ENCODE results near the gene DHX34.

The DHX34 gene

DNA sequence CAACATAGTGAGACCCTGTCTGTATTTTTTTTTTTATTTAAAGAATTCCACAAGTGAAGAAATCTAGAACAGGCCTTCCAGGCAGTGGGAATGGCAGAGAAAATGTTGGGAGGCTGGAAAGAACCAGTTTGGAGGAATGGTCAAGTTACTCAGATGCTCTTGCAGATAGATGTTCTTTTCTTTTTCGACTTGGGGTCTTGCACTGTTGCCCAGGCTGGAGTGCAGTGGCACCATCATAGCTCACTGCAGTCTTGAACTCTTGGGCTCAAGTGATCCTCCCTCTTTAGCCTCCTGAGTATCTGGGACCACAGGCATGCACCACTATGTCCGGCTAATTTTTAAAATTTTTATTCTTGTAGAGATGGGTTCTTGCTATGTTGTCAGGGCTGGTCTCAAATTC is 38.8 kb upstream of the DHX34 start:
- TF ChIP-seq, protein P1, sequence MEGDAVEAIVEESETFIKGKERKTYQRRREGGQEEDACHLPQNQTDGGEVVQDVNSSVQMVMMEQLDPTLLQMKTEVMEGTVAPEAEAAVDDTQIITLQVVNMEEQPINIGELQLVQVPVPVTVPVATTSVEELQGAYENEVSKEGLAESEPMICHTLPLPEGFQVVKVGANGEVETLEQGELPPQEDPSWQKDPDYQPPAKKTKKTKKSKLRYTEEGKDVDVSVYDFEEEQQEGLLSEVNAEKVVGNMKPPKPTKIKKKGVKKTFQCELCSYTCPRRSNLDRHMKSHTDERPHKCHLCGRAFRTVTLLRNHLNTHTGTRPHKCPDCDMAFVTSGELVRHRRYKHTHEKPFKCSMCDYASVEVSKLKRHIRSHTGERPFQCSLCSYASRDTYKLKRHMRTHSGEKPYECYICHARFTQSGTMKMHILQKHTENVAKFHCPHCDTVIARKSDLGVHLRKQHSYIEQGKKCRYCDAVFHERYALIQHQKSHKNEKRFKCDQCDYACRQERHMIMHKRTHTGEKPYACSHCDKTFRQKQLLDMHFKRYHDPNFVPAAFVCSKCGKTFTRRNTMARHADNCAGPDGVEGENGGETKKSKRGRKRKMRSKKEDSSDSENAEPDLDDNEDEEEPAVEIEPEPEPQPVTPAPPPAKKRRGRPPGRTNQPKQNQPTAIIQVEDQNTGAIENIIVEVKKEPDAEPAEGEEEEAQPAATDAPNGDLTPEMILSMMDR (IDR thresholded peaks at IDR 0.05; ENCODE audit: insufficient read depth, low read length, poor library complexity, severe bottlenecking), result no peak
- no peak for TF ChIP-seq EZH2phosphoT487 (conservative IDR thresholded peaks at IDR 0.05; ENCODE audit: low read length)
- Histone ChIP-seq H3K79me2 (ENCODE audit: insufficient read depth, low read length) (no peaks in the 10 kb centered on the region), H3K27ac (ENCODE audit: low read depth, low read length) (no peak overlapping the region), H4K20me1 (ENCODE audit: low read depth, low read length) (no peaks in the 10 kb centered on the region), H3K9me2 (replicated peaks; ENCODE audit: insufficient read depth, low read length) (no peaks in the 10 kb centered on the region), H3F3A (ENCODE audit: insufficient read depth) (no peaks in the 10 kb centered on the region), H2AFZ (ENCODE audit: low read depth, low read length, severe bottlenecking) (no peak overlapping the region), H3K9me3 (ENCODE audit: insufficient read depth, low read length) (no peaks in the 10 kb centered on the region), H3K9ac (ENCODE audit: low read length) (no peak overlapping the region), H3K4me2 (ENCODE audit: low read depth, low read length, poor library complexity, severe bottlenecking) (no peak overlapping the region), H3K36me3 (ENCODE audit: low read length) (no peaks in the 10 kb centered on the region), H3K4me3 (ENCODE audit: insufficient read depth, low read length, poor library complexity, severe bottlenecking) (no peak overlapping the region), H3K27me3 (ENCODE audit: low read length) (0 out of 2 replicates have a peak, but pooled peaks cover 3% of the 10 kb centered on the region)

DNA sequence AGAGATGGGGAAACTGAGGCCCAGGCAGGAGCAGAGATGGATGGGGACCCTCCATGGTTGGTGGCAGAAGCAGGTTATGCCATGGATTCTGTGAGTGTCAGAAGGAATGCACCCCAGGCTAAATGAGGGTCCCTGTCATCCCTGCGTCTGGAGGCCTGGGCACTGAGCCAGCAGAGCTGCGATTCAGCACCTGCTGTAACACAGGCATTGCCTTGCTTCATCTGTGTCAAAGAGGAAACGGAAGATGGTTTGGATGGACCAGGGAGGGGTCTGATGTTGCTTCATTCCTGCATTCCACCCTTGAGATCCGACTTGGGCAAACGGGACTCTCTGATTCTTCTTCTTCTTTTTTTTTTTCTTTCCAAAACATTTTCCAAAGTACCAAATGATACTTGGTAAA is 38.3 kb upstream of the DHX34 start:
- no peak overlapping the region for H3K27ac ChIP-seq (ENCODE audit: low read depth, low read length)
- no peaks in the 10 kb centered on the region for H3K9me2 ChIP-seq (replicated peaks; ENCODE audit: insufficient read depth, low read length)
- no peaks in the 10 kb centered on the region for H3F3A ChIP-seq (ENCODE audit: insufficient read depth)
- H2AFZ ChIP-seq (ENCODE audit: low read depth, low read length, severe bottlenecking), result no peak overlapping the region
- H4K20me1 ChIP-seq (ENCODE audit: low read depth, low read length), result no peaks in the 10 kb centered on the region
- H3K9ac ChIP-seq (ENCODE audit: low read length), result no peak overlapping the region
- no peaks in the 10 kb centered on the region for H3K79me2 ChIP-seq (ENCODE audit: insufficient read depth, low read length)
- no peak overlapping the region for H3K4me2 ChIP-seq (ENCODE audit: low read depth, low read length, poor library complexity, severe bottlenecking)
- no peaks in the 10 kb centered on the region for H3K36me3 ChIP-seq (ENCODE audit: low read length)
- H3K9me3 ChIP-seq (ENCODE audit: insufficient read depth, low read length), result no peaks in the 10 kb centered on the region
- H3K4me3 ChIP-seq (ENCODE audit: insufficient read depth, low read length, poor library complexity, severe bottlenecking), result no peak overlapping the region
- 0 out of 2 replicates have a peak, but pooled peaks cover 3% of the 10 kb centered on the region for H3K27me3 ChIP-seq (ENCODE audit: low read length)
- TF ChIP-seq, protein P1 (IDR thresholded peaks at IDR 0.05; ENCODE audit: insufficient read depth, low read length, poor library complexity, severe bottlenecking), result no peak

GRCh38 chr19:47312366-47313006 is 36.6 kb upstream of the DHX34 start:
- H3K79me2 ChIP-seq (ENCODE audit: insufficient read depth, low read length), result no peaks in the 10 kb centered on the region
- TF ChIP-seq, protein P1 (IDR thresholded peaks at IDR 0.05; ENCODE audit: insufficient read depth, low read length, poor library complexity, severe bottlenecking), result no peak
- TF ChIP-seq EZH2phosphoT487 (conservative IDR thresholded peaks at IDR 0.05; ENCODE audit: low read length), result no peak
- no peaks in the 10 kb centered on the region for H4K20me1 ChIP-seq (ENCODE audit: low read depth, low read length)
- H3K4me3 ChIP-seq (ENCODE audit: insufficient read depth, low read length, poor library complexity, severe bottlenecking), result no peak overlapping the region
- no peak overlapping the region for H3K27ac ChIP-seq (ENCODE audit: low read depth, low read length)
- no peak overlapping the region for H3K4me2 ChIP-seq (ENCODE audit: low read depth, low read length, poor library complexity, severe bottlenecking)
- no peaks in the 10 kb centered on the region for H3K9me3 ChIP-seq (ENCODE audit: insufficient read depth, low read length)
- H3K36me3 ChIP-seq (ENCODE audit: low read length), result no peaks in the 10 kb centered on the region
- H3F3A ChIP-seq (ENCODE audit: insufficient read depth), result no peaks in the 10 kb centered on the region
- no peak overlapping the region for H2AFZ ChIP-seq (ENCODE audit: low read depth, low read length, severe bottlenecking)
- H3K9me2 ChIP-seq (replicated peaks; ENCODE audit: insufficient read depth, low read length), result no peaks in the 10 kb centered on the region
- H3K27me3 ChIP-seq (ENCODE audit: low read length), result 0 out of 2 replicates have a peak, but pooled peaks cover 3% of the 10 kb centered on the region
- H3K9ac ChIP-seq (ENCODE audit: low read length), result no peak overlapping the region

Measured in SU-DHL-6 (cell line).